WTC11 (cell line): Measurements from ENCODE around the gene PLIN3. TPM values are rescaled to one million over a fixed set of nuclear protein-coding genes. Genes with fewer than 3 reads are reported as not detected.
"Not testable (repeated sequence)": the region's sequence is repeated elsewhere in the genome, so short reads cannot be mapped to it uniquely, and the experiment has no call there.

Source experiments
- ATAC-seq: fragments of 200-7000 bp; cut with Tn5 transposase; 2 replicates; pipeline ENCODE4 v1.10.0; 2021; ENCODE audit warnings: mild to moderate bottlenecking, moderate library complexity
- CTCF ChIA-PET: fragments of 300-600 bp; sonication (Branson Sonifier 250); formaldehyde crosslinking; loops from one replicate; lab custom pipeline; 2021; ENCODE audit warnings: antibody characterized with exemption; lab: Charles Lee
- POLR2A ChIA-PET: fragments of 350-600 bp; sonication (Branson Sonifier 250); formaldehyde crosslinking; loops from one replicate; lab custom pipeline; 2021; ENCODE audit warnings: antibody characterized with exemption; lab: Charles Lee
- DNase-seq: peaks from one replicate; pipeline ENCODE4 v3.0.0; 2021; ENCODE audit warnings: low spot score
- H3K27ac Mint-ChIP-seq: 2 replicates; pipeline ENCODE4 v1.8.0; 2021; ENCODE audit warnings: mixed read lengths
- H3K27me3 Mint-ChIP-seq: 2 replicates; pipeline ENCODE4 v1.8.0; 2021; ENCODE audit warnings: low read depth, mild to moderate bottlenecking, moderate library complexity, mixed read lengths
- H3K36me3 Mint-ChIP-seq: 2 replicates; pipeline ENCODE4 v1.8.0; 2021; ENCODE audit warnings: mixed read lengths
- H3K4me1 Mint-ChIP-seq: 2 replicates; pipeline ENCODE4 v1.8.0; 2022; ENCODE audit warnings: mixed read lengths
- H3K4me3 Mint-ChIP-seq: 2 replicates; pipeline ENCODE4 v1.8.0; 2021; ENCODE audit warnings: mild to moderate bottlenecking, moderate library complexity, mixed read lengths
- H3K9me3 Mint-ChIP-seq: 2 replicates; pipeline ENCODE4 v1.8.0; 2021; ENCODE audit warnings: mixed read lengths
- AR ChIP-seq: fragments of 250-450 bp; sonication (Bioruptor Pico); IDR thresholded peaks from 2 replicates; pipeline ENCODE4 v1.9.0; 2021; ENCODE audit warnings: mild to moderate bottlenecking
- CBFB ChIP-seq: sonication (generic); formaldehyde crosslinking; IDR thresholded peaks from 2 replicates; pipeline ENCODE4 v1.8.1; 2022; ENCODE audit warnings: mild to moderate bottlenecking, low read depth, missing genetic modification reagents
- CTCF ChIP-seq: fragments of 200-600 bp; IDR thresholded peaks from 2 replicates; pipeline ENCODE4 v1.8.0; 2022; ENCODE audit warnings: antibody characterized with exemption
- EMX1 ChIP-seq: fragments of 250-450 bp; sonication (Bioruptor Pico); IDR thresholded peaks from 2 replicates; pipeline ENCODE4 v1.8.0; 2021; ENCODE audit warnings: mild to moderate bottlenecking
- FOXJ3 ChIP-seq: sonication (generic); formaldehyde crosslinking; IDR thresholded peaks from 2 replicates; pipeline ENCODE4 v1.9.0; 2021; ENCODE audit warnings: missing genetic modification reagents, mild to moderate bottlenecking, borderline replicate concordance
- GTF2I ChIP-seq: fragments of 250-450 bp; sonication (Bioruptor Pico); conservative IDR thresholded peaks from 2 replicates; pipeline ENCODE4 v1.4.0; 2021; ENCODE audit warnings: mild to moderate bottlenecking
- HMGA2 ChIP-seq: fragments of 250-450 bp; sonication (Bioruptor Pico); IDR thresholded peaks from 2 replicates; pipeline ENCODE4 v1.4.0; 2021; ENCODE audit warnings: mild to moderate bottlenecking, moderate library complexity
- NR3C1 ChIP-seq: sonication (generic); formaldehyde crosslinking; conservative IDR thresholded peaks from 2 replicates; pipeline ENCODE4 v1.8.1; 2023; ENCODE audit warnings: low read depth, mild to moderate bottlenecking, missing genetic modification reagents
- SMAD3 ChIP-seq: sonication (generic); formaldehyde crosslinking; IDR thresholded peaks from 2 replicates; pipeline ENCODE4 v1.8.0; 2022; ENCODE audit warnings: missing genetic modification reagents, mild to moderate bottlenecking, borderline replicate concordance
- SMAD4 ChIP-seq: sonication (generic); formaldehyde crosslinking; IDR thresholded peaks from 2 replicates; pipeline ENCODE4 v1.8.0; 2022; ENCODE audit warnings: mild to moderate bottlenecking, missing genetic modification reagents
- TCF7 ChIP-seq: sonication (generic); formaldehyde crosslinking; IDR thresholded peaks from 2 replicates; pipeline ENCODE4 v1.8.0; 2022; ENCODE audit warnings: mild to moderate bottlenecking, low read depth, missing genetic modification reagents, moderate library complexity
- ZNF121 ChIP-seq: sonication (generic); formaldehyde crosslinking; IDR thresholded peaks from 2 replicates; pipeline ENCODE4 v1.8.0; 2023; ENCODE audit warnings: missing genetic modification reagents
- total RNA-seq: library from RNA; stranded (reverse); gene quantifications from 3 replicates; pipeline ENCODE4 v1.2.3, GENCODE V29; 2021
- TF ChIP-seq, protein P1 (sequence below): sonication (generic); formaldehyde crosslinking; IDR thresholded peaks from 2 replicates; pipeline ENCODE4 v1.8.1; 2022; ENCODE audit warnings: missing genetic modification reagents, borderline replicate concordance
- TF ChIP-seq, protein P2 (sequence below): fragments of 250-450 bp; sonication (Bioruptor Pico); IDR thresholded peaks from 2 replicates; pipeline ENCODE4 v1.9.0; 2021; ENCODE audit warnings: mild to moderate bottlenecking

PLIN3 gene
- total RNA-seq, 1 experiment from 2014 or later, result 61.3 TPM

GRCh38 chr19:4806384-4806783 lies 61.1 kb downstream of the PLIN3 start:
- no peaks in the 10 kb centered on the region for H3K9me3 Mint-ChIP-seq

DNA sequence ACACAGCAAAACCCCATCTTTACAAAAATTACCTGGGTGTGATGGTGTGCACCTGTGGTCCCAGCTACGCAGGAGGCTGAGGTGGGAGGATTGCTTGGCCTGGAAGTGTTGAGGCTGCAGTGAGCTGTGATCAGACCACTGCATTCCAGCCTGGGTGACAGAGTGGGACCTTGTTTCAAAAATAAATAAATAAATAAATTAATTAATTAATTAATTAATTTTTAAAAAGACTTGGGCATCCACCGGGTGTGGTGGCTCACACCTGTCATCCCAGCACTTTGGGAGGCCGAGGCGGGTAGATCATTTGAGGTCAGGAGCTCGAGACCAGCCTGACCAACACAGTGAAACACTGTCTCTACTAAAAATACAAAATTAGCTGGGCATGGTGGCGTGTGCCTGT lies 62.3 kb downstream of the PLIN3 start:
- not testable (repeated sequence) for H3K9me3 Mint-ChIP-seq, DNase-seq, H3K27me3 Mint-ChIP-seq, ATAC-seq, H3K36me3 Mint-ChIP-seq
- TF ChIP-seq HMGA2 (CRISPR knock-in tag), result peak; percentile 65; the same call in 1 of the 2 replicates
- TF ChIP-seq, all 79 proteins: peak for 1; not testable (repeated sequence) for 78
- H3K4me3 Mint-ChIP-seq, H3K27ac Mint-ChIP-seq, H3K4me1 Mint-ChIP-seq, POLR2A ChIA-PET: not testable (repeated sequence)
- CTCF ChIA-PET, result interaction anchor here (0.6 to 6.8 kb wide), 9 partner anchors 14 to 128 kb away, joined by 3 to 161 read pairs (median 4); partner anchors contain the start of gene FEM1A

More at GRCh38 chr19:4806384-4806783, 61.1 kb downstream of the PLIN3 start:
- no peak overlapping the region for H3K27ac Mint-ChIP-seq
- H3K4me1 Mint-ChIP-seq, result no peaks in the 10 kb centered on the region
- H3K4me3 Mint-ChIP-seq, result no peak overlapping the region
- no peak for ATAC-seq
- POLR2A ChIA-PET, result no interaction called here
- no peak for TF ChIP-seq CBFB (CRISPR knock-in tag)
- no peak for TF ChIP-seq NR3C1 (CRISPR knock-in tag)
- TF ChIP-seq SMAD4, result no peak
- peak; percentile 19; the same call in 1 of the 2 replicates for TF ChIP-seq GTF2I (CRISPR knock-in tag)
- TF ChIP-seq AR (CRISPR knock-in tag), result no peak
- no peak for TF ChIP-seq SMAD3 (CRISPR knock-in tag)
- TF ChIP-seq, all 79 proteins: peak for 1
- no peak for DNase-seq
- CTCF ChIA-PET, result interaction anchor here (0.7 to 6.8 kb wide), 3 partner anchors 10 to 46 kb away, joined by 3 to 161 read pairs (median 6); partner anchors contain the start of gene FEM1A
- H3K36me3 Mint-ChIP-seq, result no peaks in the 10 kb centered on the region
- H3K27me3 Mint-ChIP-seq, result peaks cover 2% of the 10 kb centered on the region; the same call in 1 of the 2 replicates

DNA sequence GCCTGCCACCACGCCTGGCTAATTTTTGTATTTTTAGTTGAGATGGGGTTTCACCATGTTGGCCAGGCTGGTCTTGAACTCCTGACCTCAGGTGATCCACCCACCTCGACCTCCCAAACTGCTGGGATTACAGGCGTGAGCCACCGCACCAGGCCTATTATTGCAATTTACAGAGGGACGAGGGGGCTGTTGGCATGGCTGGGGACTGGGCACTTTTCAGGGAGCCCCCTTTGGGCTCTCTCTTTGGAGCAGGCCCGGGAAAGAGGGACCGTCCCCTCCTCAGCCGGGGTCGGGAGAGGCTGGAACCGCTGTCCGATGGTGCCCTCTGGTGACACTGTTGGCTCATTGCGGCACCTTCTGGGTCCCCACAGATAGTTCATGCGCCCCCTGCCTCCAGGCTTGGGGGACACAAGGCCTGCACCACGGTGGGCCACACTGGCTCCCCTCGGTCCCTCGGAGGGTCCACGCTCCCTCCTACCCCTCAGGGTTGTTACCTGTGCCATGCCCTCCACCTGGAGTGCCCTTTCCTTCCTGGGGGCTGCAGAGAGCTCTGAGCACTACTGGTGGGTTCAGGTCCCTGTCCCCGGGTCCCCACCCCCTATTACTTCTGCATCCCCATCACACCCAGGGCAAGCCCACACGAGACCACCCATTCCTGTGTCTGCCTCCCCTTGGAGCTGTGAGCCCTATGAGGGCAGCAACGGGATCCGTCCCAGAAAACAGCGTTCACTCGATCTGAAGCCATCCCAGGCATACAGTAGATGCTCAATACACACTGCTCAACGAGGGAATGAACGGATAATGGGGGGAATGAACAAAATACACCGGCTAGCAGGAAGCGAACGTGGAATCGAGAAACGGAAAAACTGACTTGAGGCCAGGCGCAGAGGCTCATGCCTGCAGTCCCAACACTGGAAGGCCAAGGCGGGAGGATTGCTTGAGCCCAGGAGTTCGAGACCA lies 63.5 kb downstream of the PLIN3 start:
- H3K4me3 Mint-ChIP-seq, result no peak overlapping the region
- H3K27ac Mint-ChIP-seq, result no peak overlapping the region
- H3K4me1 Mint-ChIP-seq, result no peaks in the 10 kb centered on the region
- DNase-seq (peak; percentile 93), ATAC-seq (peak; percentile 98)
- H3K9me3 Mint-ChIP-seq, result no peaks in the 10 kb centered on the region
- ChIA-PET CTCF (interaction anchor here (0.9 to 6.8 kb wide), 6 partner anchors 13 to 127 kb away, joined by 3 to 161 read pairs (median 7); partner anchors contain the start of gene FEM1A), POLR2A (no interaction called here)
- no peaks in the 10 kb centered on the region for H3K36me3 Mint-ChIP-seq
- H3K27me3 Mint-ChIP-seq, result no peaks in the 10 kb centered on the region
- no peak for TF ChIP-seq TCF7 (CRISPR knock-in tag)
- no peak for TF ChIP-seq EMX1
- peak; percentile 62; the same call in 1 of the 2 replicates for TF ChIP-seq GTF2I (CRISPR knock-in tag)
- peak; percentile 98 for TF ChIP-seq ZNF121 (CRISPR knock-in tag)
- TF ChIP-seq, protein P1, sequence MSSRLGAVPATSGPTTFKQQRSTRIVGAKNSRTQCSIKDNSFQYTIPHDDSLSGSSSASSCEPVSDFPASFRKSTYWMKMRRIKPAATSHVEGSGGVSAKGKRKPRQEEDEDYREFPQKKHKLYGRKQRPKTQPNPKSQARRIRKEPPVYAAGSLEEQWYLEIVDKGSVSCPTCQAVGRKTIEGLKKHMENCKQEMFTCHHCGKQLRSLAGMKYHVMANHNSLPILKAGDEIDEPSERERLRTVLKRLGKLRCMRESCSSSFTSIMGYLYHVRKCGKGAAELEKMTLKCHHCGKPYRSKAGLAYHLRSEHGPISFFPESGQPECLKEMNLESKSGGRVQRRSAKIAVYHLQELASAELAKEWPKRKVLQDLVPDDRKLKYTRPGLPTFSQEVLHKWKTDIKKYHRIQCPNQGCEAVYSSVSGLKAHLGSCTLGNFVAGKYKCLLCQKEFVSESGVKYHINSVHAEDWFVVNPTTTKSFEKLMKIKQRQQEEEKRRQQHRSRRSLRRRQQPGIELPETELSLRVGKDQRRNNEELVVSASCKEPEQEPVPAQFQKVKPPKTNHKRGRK (CRISPR knock-in tag), result no peak
- TF ChIP-seq FOXJ3, result no peak
- TF ChIP-seq, protein P2, sequence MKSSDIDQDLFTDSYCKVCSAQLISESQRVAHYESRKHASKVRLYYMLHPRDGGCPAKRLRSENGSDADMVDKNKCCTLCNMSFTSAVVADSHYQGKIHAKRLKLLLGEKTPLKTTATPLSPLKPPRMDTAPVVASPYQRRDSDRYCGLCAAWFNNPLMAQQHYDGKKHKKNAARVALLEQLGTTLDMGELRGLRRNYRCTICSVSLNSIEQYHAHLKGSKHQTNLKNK, result no peak
- TF ChIP-seq CTCF, result peak; percentile 90
